HG03457 (cell line): ENCODE measurements around the gene NOXO1.
A peak's percentile ranks its signal among the peaks of the same experiment; 100 is the strongest.
"Not testable (repeated sequence)": the region's sequence is repeated elsewhere in the genome, so short reads cannot be mapped to it uniquely, and the experiment has no call there.

Source experiments
- ATAC-seq: cut with Tn5 transposase; IDR thresholded peaks from one replicate; pipeline ENCODE4 v1.9.1; 2021; ENCODE audit warnings: moderate number of reproducible peaks; ENCODE audit not compliant: unreplicated experiment

NOXO1 gene

DNA sequence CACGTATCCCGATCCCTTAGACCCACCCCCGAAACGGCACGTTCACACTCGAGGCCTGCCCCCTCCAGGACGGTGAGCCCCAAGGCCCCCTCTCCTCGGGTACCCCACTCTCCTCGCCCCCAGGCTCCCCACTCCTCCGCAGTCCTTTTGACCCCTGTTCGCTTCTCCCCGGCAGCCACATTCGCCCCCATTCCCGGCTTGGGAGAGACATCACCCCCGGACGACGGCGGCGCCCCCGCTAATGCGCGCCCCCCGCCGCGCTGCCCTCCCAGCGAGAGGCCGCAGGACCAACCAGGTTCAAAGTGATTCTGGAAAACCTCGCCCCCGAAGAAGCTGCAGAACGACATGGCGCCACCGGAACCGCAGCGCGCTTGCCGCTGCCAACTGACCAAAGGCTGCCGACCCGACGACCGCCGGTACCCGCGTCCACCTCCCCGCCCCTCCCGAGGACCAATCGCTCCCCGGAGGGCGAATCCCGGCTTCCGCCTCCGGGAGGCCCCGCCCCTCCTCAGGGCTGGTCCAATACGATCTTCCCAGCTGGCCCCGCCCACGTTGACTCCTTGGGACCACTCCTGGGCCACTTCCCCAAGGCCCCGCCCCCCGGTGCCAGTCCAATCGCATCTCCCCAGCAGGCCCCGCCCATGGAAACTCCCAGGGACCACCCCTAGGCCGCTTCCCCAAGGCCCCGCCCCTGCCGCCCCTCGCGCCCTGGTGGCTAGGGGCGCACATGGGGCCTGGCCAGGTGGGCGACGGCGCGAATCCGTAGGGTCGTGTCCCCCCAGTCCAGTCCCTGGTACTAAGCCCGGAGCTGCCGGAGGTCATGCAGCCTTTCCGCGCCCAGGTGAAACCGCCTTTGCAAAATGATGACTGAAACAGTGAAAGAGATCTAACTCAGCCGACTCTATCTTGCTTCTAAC, 38.2 kb downstream of the NOXO1 start, which contains the start of gene MSRB1:
Gene MSRB1 (minus strand): TSS at position 390 of the 917 bp plus-strand sequence. CDS start 43 bp downstream, at position 347.
- ATAC-seq = peak; percentile 84

DNA sequence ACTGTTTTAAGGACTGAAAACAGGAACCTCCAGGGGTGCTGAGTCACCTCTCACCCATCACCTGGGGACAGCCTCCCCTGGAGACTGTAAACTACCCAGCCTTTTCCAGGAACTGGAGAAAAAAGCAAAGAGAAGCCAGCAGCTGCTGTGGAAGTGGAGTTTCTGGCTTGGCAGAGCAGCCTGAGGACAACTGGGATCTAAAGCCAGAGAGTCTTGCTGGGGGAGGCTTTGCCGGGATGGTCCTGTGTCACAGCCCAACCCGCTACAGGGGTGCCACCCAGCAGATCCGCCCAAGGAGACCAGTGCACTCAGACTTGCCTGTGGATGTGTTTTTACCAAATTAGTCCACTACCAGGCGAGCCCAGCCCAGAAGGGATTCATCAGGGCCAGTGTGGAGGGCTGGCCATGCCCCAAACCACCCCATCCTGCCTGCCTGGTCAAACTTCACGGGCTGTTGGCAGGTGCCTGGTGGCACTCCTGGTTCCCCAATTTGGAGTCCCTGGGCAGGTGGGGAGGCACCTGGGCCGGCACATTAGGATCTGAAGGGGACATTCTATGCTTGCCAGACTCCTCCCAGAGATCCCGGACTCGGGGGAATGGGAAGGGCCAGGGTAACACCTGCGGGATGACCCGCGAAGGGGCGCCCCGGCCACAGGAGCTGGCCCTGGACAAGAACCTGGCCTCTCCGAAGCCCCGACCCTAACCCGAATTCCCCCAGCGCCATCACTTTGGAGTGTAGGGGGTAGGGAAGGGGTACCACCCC, 39.0 kb downstream of the NOXO1 start:
- no peak for ATAC-seq

DNA sequence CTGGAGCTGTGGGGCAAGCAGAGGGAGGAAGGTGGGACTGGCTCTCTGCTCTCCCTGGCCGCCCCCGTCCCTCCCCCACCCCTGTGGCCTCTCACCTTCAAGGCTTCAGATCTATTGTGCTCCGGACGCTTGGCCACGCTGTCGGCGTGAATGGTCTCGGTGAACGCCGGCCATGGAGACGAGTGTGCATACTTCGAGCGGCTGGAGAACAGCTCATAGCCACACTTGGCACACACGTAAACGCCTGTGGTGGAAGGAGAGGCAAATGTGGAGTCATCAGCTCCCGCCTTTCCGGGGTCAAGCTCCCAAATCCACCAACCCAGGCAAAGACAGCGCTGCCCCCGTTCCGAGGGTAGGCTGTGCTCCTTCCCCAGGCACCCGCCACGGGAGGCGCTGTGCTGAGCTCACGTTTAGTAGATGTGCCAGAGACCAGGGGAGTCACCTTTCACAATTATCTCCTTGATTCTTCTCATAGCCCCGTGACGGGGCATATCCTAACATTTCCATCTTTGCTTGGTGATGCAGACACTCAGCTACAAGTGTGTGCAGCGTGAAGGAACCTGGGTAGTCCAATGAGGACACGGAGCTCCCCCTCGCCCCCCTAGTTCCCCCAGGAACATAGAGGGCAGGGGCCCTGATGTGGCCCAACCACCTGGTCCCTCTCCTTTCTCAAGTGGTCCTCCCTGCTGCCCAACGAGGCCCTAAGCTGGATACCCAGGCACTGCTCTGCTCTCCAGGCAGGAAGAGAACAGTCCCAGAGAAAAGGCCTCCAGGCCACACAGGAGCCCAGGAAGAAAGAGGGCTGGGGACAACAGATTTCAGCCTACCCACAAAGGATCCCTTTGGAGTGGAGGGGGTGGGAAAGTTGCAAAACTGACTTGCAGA, 39.9 kb downstream of the NOXO1 start:
- ATAC-seq = no peak

DNA sequence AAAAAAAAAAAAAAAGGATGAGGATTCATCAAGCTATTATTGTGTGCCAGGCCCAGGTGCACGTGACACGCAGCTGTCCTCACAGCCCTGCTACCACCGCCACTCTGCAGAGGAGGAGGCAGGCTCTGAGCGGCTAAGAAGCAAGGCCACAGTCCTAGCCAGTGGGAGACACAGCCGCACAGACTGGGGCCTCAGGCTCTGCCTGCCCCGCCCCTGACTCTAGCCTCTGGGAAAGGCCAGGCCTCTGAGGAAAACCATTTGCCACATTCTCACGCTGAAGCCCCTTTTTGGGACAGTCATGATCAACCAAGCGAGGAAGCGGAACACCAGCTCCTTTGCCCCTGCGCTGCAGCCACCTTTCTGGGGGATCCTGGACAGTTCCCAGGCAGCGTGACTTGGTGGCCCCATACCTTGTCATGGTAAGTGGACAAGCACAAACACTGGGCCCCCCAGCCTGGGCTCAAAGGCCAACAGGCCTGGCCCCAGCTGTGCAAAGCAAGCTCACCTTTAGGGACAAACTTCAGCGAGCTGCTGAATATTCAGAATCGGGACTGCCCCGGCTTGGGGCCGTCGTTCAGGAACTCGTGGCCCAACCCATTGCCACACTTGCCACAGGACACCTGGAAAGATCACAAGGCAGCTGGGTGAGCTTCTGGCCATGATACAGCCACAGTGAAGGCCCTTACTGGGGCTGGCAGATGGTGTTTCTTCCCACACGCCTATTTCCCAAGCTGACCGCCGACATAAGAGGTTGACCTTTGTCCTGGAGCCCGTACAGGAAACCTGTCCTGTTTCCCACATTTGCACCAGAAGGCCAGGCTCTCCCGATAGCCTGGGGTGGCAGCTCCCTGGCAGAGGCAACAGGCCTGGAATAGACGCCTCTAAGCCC, 40.8 kb downstream of the NOXO1 start:
- ATAC-seq = no peak

DNA sequence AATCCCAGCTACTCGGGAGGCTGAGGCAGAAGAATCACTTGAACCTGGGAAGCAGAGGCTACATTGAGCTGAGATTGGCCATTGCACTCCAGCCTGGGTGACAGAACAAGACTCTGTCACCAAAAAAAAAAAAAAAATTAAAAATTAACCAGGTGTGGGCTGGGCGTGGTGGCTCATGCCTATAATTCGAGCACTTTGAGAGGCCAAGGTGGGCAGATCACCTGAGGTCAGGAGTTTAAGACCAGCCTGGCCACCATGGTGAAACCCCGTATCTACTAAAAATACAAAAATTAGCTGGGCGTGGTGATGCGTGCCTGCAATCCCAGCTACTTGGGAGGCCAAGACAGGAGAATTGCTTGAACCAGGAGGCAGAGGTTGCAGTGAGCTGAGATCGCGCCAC, 41.4 kb downstream of the NOXO1 start:
- not testable (repeated sequence) for ATAC-seq

DNA sequence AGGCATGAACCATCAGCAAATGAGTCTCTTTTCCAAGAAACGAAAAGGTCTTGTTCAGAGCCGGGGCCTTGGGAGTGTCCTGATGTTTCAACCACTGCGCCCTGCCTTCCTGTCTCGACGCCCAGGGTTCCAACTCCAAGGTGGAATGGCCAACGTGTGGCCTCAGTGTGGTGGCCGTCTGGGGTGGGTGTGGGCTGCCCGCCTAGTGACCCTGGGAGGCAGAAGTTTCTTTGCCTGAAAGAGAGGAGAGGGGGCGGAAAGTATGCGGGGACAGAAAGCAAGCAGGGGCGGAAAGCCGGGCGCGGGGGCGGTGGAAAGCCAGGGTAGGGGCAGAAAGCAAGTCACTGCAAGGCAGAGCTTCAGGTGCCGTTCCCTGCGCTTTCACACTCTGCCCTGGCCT, 42.4 kb downstream of the NOXO1 start:
- no peak for ATAC-seq

DNA sequence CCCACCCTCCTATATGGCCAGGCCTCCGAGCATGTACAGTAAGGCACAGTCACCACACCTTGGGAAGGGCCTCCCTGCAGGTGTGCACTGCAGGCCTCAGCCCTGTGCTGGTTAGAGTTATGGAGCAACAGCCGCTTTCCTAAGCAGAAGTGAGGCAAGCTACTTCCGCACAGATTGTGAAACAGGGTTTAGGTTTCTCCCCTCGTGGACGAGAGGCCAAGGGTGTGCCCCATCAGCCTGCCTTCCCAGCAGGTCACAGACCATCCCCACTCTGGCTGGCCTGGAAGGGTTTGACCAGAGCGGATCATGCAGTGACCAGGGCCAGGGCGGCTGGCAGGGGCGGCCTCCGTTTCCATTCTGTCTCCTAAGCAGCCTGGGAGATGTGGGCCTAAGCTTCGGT, 43.0 kb downstream of the NOXO1 start:
- no peak for ATAC-seq

DNA sequence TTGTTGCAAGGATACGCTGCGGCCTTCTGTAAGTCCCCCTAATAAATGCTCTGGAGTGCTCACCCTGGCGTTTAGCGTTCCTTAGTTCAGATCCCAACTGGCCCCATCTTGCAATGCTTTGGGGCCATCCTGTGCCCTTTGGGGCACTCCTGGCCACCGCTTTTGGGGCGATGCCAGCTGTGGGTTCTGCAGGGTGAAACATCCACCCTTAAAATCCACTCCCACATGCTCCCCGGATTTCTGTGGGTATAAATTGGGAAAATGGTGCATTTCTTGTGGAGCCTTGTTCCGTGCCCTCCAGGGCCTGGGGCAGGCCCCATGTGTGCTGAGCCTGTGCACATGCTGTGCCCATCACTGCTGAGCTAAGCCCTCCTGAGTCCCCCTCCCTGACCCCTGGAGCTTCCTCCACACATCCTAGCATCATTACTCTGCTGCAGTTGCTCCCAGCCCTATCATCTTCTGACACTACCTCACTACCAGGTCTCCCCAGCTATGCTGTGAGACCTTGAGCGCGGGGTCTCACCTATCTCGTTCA, 44.3 kb downstream of the NOXO1 start:
- ATAC-seq = no peak

DNA sequence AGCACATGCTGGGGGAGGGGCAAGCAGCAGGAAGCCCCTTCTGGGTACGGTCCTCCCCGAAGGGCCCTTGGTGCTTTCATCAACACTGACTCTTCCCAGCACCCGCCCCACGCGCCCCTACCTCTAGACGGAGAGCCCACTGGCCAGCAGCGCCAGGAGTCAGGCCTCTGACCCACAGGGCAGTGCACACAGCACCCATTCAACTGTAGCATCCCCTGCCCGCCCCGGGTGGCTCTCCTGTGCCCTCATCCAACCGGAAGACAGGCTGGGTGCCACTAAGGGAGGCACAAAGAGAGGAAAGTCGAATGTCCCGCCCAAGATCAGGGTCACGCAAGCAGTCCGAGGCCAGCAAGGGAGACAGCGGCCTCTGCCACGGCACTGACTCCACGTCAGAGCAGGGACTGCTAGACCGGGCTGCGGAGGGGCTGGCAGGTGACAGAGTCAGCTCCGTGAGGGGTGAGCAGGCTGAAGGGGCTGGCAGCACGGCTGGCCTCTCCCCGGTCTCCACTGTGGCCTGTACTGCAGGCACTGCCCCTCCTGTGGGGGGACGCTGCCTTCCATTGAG, 48.1 kb downstream of the NOXO1 start:
- ATAC-seq = no peak

DNA sequence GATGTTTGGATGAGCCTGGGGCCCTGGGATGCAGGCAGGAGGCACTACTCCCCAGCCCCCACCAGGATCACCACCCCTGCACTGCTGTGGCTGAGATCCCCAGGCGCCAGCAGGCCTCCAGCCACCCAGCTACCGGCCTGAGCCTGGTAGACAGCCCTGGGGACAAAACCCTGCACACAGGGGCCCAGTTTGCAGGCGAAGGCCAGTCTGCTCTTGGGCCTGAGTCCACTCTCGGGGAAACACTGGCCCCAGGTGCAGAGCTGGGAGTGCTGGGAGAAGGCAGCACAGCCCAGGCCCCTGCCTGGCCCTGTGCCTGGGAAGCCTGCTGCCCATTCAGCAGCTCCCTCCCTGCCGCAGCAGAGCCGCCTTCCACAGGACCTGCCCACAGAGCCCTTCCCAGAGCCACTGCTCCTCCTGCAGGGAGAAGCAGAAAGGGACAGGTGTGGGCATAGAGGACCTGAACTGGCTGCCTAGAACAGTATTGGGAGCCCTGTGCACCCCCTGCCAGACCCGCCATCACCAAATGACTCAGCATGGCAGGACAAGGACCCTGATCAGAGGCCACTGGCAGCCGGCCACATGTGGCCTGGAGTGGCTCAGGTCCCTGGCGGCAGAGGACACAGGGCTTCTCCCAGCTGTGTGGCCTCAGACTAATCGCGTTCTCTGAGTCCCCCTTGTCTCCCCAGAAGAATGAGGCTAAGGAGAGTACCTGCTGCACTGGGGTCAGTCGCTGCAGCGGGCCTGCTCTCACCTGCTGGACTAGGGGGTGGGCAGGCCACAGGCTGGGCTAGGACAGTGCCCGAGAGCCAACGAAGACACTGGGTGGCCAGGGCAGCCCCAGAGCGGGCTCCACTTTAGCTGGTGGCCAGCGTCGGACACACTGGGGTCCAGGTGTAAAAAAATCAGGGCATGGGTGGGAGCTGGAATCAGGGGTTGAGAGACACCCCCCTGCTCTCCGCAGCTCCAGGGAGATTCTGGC, 48.9 kb downstream of the NOXO1 start:
- no peak for ATAC-seq

DNA sequence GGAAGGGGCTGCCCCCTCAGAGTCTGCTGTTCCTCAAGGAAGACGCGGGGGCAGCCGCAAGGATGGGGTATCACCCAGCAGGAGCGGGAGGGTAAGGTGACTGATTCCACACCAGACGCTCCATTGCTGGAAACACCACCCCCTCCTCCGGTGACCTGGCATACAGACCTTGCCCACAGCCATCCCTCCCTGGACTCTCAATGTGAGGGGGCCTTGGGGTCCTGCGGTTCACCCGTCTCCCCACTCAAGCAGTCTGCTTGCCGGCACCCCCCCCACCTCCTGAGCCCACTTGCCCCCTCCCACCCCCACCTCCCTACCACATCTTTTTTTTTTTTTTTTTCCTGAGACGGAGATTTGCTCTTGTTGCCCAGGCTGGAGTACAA, 50.9 kb downstream of the NOXO1 start:
- no peak for ATAC-seq

DNA sequence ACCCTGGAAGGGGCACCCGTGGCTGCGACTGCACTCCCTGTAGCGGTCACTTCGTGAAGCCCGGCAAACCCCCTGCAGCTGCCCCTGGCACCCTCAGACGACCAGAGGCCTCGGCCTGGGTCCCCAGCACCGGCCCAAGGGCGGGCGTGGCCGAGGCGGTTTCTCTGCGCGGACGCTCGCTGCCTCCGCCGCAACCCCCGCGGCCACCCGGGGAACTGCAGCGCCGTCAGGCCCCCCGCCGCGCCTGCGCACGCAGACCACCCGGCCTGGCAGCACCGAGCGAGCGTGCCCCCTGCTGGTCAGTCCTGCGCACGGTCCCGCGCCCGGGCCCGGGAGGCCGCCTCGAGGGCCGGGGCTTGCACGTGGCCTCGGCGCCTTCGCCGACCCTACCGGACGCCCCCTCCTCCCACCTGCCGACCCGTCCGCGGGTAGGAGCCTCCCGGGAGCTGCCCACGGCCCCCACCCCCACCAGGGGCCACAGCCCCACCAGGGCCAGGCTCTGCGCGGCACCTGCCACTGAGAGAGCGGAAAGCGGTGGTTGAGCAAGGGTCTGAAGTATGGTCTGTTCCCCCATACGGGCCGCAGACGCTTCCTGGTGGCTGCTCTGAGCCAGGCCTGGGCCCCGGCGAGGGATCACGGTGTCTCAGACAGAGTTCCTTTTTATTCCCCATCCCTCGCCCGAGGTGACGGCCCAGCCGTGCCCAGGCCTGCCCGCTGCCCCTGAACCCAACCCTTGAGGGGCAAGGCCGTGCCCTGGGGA, 51.5 kb downstream of the NOXO1 start:
- ATAC-seq = peak; percentile 44

DNA sequence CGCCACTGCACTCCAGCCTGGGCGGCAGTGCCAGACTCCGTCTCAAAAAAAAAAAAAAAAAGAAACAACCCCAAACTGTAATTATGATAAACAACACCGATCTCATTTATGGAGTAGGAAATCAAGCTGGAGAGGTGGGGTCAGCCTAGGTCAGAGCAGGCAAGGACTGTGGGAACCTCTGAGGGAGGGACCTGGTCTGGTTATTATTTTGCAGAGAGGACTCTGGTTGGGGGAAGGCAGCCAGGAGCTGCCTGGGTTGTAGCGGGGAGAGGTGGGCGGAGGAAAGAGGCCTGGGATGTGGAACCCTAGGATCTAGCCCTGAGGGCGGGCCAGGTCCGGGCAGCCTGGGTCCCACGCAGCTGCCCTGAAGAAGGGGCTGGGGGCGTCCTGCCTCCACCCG, 52.2 kb downstream of the NOXO1 start:
- no peak for ATAC-seq
